ENCODE data around the gene GNRHR.
"Not testable (repeated sequence)": the region's sequence is repeated elsewhere in the genome, so short reads cannot be mapped to it uniquely, and the experiment has no call there.

The GNRHR gene

DNA sequence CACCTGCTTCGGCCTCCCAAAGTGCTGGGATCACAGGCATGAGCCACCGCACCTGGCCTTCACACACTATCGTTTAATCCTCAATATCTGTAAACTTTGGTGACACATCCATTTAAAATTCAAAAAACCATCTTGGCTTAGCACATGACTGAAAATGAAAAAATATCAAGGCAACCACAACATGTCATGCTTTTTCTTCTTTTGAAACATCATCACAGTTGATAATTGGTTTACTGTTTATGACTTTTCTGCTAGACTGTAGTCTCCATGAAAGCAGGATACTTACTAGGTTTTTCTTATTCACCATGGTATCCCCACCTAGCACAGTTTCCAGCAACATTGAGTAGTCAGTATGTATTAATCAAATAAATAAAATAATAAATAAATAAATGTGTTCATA is 11.0 kb downstream of the GNRHR start:
- POLR2A ChIA-PET (ENCODE audit: low non-redundant PET): no interaction called here
- CTCF ChIA-PET: no interaction called here
- TF ChIP-seq, protein P1, sequence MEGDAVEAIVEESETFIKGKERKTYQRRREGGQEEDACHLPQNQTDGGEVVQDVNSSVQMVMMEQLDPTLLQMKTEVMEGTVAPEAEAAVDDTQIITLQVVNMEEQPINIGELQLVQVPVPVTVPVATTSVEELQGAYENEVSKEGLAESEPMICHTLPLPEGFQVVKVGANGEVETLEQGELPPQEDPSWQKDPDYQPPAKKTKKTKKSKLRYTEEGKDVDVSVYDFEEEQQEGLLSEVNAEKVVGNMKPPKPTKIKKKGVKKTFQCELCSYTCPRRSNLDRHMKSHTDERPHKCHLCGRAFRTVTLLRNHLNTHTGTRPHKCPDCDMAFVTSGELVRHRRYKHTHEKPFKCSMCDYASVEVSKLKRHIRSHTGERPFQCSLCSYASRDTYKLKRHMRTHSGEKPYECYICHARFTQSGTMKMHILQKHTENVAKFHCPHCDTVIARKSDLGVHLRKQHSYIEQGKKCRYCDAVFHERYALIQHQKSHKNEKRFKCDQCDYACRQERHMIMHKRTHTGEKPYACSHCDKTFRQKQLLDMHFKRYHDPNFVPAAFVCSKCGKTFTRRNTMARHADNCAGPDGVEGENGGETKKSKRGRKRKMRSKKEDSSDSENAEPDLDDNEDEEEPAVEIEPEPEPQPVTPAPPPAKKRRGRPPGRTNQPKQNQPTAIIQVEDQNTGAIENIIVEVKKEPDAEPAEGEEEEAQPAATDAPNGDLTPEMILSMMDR (conservative IDR thresholded peaks at IDR 0.05; ENCODE audit: low read depth): no peak
- DNase-seq (ENCODE audit: low spot score): no peak
- H3K27ac ChIP-seq: no peak overlapping the region

DNA sequence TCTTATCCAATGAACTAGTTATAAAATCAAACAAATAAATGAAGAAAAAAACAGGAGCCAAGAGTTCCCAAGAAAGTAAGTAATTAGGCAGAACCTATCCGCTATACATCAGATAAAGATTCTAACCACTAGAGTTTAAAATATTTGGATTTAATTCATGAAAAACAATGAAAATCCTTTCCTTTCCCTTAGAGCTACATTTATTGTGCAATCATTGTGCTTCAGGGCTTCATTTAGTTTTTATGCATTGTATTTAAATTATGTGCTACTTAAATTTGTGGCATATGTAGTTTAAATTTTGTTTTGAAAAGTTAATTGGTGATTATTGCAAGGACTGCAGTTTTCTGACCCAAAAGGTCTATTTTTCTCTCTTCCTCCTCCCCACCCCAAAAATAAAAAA is 17.9 kb downstream of the GNRHR start:
- TF ChIP-seq, protein P1 (conservative IDR thresholded peaks at IDR 0.05; ENCODE audit: low read depth): no peak
- CTCF ChIA-PET: interaction anchor here (0.9 kb wide), 1 partner anchor 10 kb away, joined by 3 read pairs; no protein-coding TSS in a partner anchor
- no peak overlapping the region for H3K27ac ChIP-seq
- no peak for DNase-seq (ENCODE audit: low spot score)
- POLR2A ChIA-PET (ENCODE audit: low non-redundant PET): no interaction called here

- CTCF ChIA-PET: no interaction called here
- no peak for DNase-seq (ENCODE audit: low spot score)
- H3K27ac ChIP-seq: no peak overlapping the region
- TF ChIP-seq, protein P1 (conservative IDR thresholded peaks at IDR 0.05; ENCODE audit: low read depth): no peak
- POLR2A ChIA-PET (ENCODE audit: low non-redundant PET): no interaction called here
These were observed 18.9 kb downstream of the GNRHR start for GRCh38 chr4:67735325-67735724.

DNA sequence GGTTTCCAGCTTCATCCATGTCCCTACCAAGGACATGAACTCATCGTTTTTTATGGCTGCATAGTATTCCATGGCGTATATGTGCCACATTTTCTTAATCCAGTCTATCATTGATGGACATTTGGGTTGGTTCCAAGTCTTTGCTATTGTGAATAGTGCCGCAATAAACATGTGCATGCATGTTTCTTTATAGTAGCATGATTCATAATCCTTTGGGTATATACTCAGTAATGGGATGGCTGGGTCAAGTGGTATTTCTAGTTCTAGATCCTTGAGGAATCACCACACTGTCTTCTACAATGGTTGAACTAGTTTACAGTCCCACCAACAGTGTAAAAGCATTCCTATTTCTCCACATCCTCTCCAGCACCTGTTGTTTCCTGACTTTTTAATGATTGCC is 23.7 kb downstream of the GNRHR start:
- H3K27ac ChIP-seq; CTCF ChIA-PET; DNase-seq (ENCODE audit: low spot score); POLR2A ChIA-PET (ENCODE audit: low non-redundant PET): not testable (repeated sequence)

DNA sequence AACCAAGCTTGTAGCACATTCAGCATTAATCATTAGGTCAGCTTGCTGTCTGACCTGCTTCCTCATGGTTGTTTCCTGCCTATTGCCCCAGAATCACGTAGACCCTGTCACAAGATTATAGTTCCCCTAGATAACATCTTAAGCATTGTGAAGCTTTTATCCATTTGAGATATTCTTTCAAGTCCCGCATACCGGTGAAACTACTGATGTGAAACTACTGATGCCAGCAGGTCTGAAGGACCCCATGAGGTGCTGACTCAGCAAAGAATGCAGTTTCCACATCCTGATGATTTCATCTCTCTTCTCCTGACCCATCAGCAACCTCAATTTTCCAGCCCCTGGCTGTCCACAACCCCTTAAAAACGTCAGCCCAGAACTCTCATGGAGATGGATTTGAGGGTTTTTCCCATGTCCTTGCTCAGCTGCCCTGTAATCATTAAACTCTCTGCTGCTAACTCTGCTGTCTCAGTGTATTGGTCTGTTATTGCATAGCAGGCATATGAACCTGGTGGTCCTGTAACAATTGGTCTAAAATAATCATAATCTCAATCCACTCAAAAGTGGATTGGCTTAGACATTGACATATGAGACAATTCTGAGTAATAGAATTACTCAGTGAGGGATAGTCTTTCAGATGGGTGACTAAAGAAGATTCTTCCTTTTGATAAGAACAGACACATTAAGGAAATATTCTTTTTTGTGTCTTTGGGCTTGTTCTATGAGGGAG is 26.9 kb downstream of the GNRHR start:
- TF ChIP-seq, protein P1 (conservative IDR thresholded peaks at IDR 0.05; ENCODE audit: low read depth): no peak
- POLR2A ChIA-PET (ENCODE audit: low non-redundant PET): no interaction called here
- CTCF ChIA-PET: interaction anchor here (0.5 to 0.9 kb wide), 3 partner anchors 19 to 126 kb away, joined by 3 read pairs; no protein-coding TSS in a partner anchor
- DNase-seq (ENCODE audit: low spot score): no peak
- no peak overlapping the region for H3K27ac ChIP-seq

DNA sequence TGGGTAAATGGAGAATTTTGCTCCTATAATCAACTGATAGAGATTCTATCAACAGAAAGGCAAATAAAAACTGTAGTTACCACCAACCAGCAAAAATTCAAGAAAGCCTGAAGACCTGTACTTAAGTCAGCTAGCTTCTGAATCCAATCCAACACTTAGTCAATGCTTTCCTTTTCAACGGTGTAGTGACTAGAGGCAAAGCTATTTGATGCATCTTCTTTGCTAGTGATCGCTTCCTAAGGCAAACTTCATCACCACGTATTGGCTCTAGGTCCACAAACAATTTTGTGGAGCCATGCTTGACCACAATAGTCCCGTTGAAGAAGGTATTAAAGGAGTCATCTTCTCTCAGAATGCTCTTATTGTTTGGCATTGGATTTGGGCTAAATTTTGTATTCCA is 28.2 kb downstream of the GNRHR start:
- POLR2A ChIA-PET (ENCODE audit: low non-redundant PET): no interaction called here
- no peak overlapping the region for H3K27ac ChIP-seq
- DNase-seq (ENCODE audit: low spot score): no peak
- TF ChIP-seq, protein P1 (conservative IDR thresholded peaks at IDR 0.05; ENCODE audit: low read depth): no peak
- CTCF ChIA-PET: no interaction called here

DNA sequence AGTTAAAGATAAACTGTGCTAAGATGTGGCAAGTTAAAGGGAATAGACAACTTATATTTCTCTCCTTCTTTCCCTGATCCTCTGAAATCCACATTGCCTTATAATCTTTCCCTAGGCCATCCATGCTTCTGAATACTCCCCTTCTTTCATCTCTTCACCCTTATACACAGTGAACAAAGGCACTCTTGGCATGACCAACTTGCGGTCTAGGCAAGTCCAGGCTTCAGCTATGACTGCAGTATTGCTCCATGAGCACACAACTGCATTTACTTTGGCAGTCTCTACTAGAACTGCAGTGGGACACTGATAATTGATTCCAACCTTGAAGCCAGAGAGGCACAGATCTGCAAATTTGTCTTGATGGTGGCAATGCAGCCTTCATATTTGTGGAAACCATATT is 29.1 kb downstream of the GNRHR start:
- DNase-seq (ENCODE audit: low spot score): peak; percentile 29
- TF ChIP-seq, protein P1 (conservative IDR thresholded peaks at IDR 0.05; ENCODE audit: low read depth): no peak
- POLR2A ChIA-PET (ENCODE audit: low non-redundant PET): no interaction called here
- CTCF ChIA-PET: no interaction called here
- no peak overlapping the region for H3K27ac ChIP-seq
